Measurements from ENCODE around the gene TK1.

Gene TK1

GRCh38 chr17:78219396-78220150 is 32.7 kb upstream of the TK1 start:
- no peak for DNase-seq

GRCh38 chr17:78214706-78215061 is 27.8 kb upstream of the TK1 start:
- DNase-seq = no peak

GRCh38 chr17:78214016-78214705 is 27.3 kb upstream of the TK1 start, which contains the start of gene BIRC5:
Gene BIRC5 (plus strand): TSS chr17:78214253. CDS start chr17:78214317, 64 bp downstream.
- peak; percentile 81 for DNase-seq

- DNase-seq = no peak
Observed at GRCh38 chr17:78211032-78211431, 24.2 kb upstream of the TK1 start.

GRCh38 chr17:78210111-78210510 is 23.3 kb upstream of the TK1 start:
- DNase-seq = no peak

GRCh38 chr17:78208486-78208885 is 21.6 kb upstream of the TK1 start:
- no peak for DNase-seq

- DNase-seq = no peak
Observed at GRCh38 chr17:78206298-78206697, 19.4 kb upstream of the TK1 start.

- no peak for DNase-seq
Observed at GRCh38 chr17:78205124-78205775, 18.4 kb upstream of the TK1 start.

GRCh38 chr17:78204387-78205123 is 17.7 kb upstream of the TK1 start:
- DNase-seq = no peak

- DNase-seq = no peak
Observed at GRCh38 chr17:78202666-78203065, 15.8 kb upstream of the TK1 start.

- no peak for DNase-seq
Observed at GRCh38 chr17:78200451-78200850, 13.6 kb upstream of the TK1 start.

GRCh38 chr17:78197147-78197832 is 10.4 kb upstream of the TK1 start:
- no peak for DNase-seq

GRCh38 chr17:78196716-78197115 is 9.9 kb upstream of the TK1 start:
- no peak for DNase-seq

- no peak for DNase-seq
Observed at GRCh38 chr17:78185981-78186691, 716 bp downstream of the TK1 start.

- no peak for DNase-seq
Observed at GRCh38 chr17:78184868-78185267, 2.0 kb downstream of the TK1 start.

- no peak for DNase-seq
Observed at GRCh38 chr17:78184351-78184750, 2.5 kb downstream of the TK1 start.

- DNase-seq = no peak
Observed at GRCh38 chr17:78183916-78184315, 2.9 kb downstream of the TK1 start.

GRCh38 chr17:78182504-78182903 is 4.3 kb downstream of the TK1 start:
- DNase-seq = no peak

GRCh38 chr17:78180508-78180907 is 6.3 kb downstream of the TK1 start:
- DNase-seq = no peak

- DNase-seq = no peak
Observed at GRCh38 chr17:78180083-78180482, 6.8 kb downstream of the TK1 start.

- DNase-seq = no peak
Observed at GRCh38 chr17:78179372-78179771, 7.5 kb downstream of the TK1 start.

- peak; percentile 68 for DNase-seq
Observed at GRCh38 chr17:78176548-78177025, 10.3 kb downstream of the TK1 start.
